Common myeloid progenitor, CD34-positive (primary cell): Measurements from ENCODE around the gene BCL2L14.
"Not testable (repeated sequence)": the region's sequence is repeated elsewhere in the genome, so short reads cannot be mapped to it uniquely, and the experiment has no call there.

Experiments used
- CTCF ChIA-PET: fragments of 350-600 bp; sonication (Branson Sonifier 250); formaldehyde crosslinking; loops from one replicate; lab custom pipeline; 2021; ENCODE audit warnings: antibody characterized with exemption; lab: Charles Lee
- POLR2A ChIA-PET: fragments of 350-600 bp; sonication (Branson Sonifier 250); formaldehyde crosslinking; loops from one replicate; lab custom pipeline; 2021; ENCODE audit warnings: antibody characterized with exemption; lab: Charles Lee
- DNase-seq, 3 donors: peaks; one replicate each; pipeline versions ENCODE4 v3.0.0 to v3.0.0-alpha.2; 2013
- H3K27ac ChIP-seq, 2 experiments: 1 replicate in 1 of 2; 2 replicates in 1 of 2; pipeline ENCODE4 v1.7.0; 2013; ENCODE audit warnings: inconsistent platforms in 2 of 2, low read length in 2 of 2, mild to moderate bottlenecking in 2 of 2, low read depth in 1 of 2, moderate library complexity in 1 of 2; ENCODE audit not compliant: severe bottlenecking in 2 of 2, insufficient read depth in 1 of 2, poor library complexity in 1 of 2
- H3K27me3 ChIP-seq, 5 experiments: replicated peaks in 2 of 5; 1 replicate in 3 of 5; 2 replicates in 2 of 5; pipeline versions ENCODE4 v1.6.1 to v1.7.0; 2013; ENCODE audit warnings: low read length in 4 of 5, mild to moderate bottlenecking in 2 of 5, moderate library complexity in 2 of 5, inconsistent platforms in 1 of 5; ENCODE audit not compliant: insufficient read depth in 5 of 5, control insufficient read depth in 4 of 5
- H3K36me3 ChIP-seq, 4 experiments: 1 replicate in 2 of 4; 2 replicates in 2 of 4; pipeline versions ENCODE4 v1.6.1 to v1.7.0; 2013; ENCODE audit warnings: low read length in 3 of 4, control low read depth in 1 of 4, mild to moderate bottlenecking in 1 of 4; ENCODE audit not compliant: control insufficient read depth in 4 of 4, insufficient read depth in 4 of 4
- H3K4me1 ChIP-seq, 4 experiments: 1 replicate in 3 of 4; 2 replicates in 1 of 4; pipeline versions ENCODE4 v1.6.1 to v1.7.1; 2013; ENCODE audit warnings: low read length in 3 of 4, mild to moderate bottlenecking in 3 of 4, control low read depth in 1 of 4, inconsistent platforms in 1 of 4, moderate library complexity in 1 of 4; ENCODE audit not compliant: control insufficient read depth in 4 of 4, insufficient read depth in 4 of 4; ENCODE audit errors: control extremely low read depth in 1 of 4
- H3K4me3 ChIP-seq, 7 experiments: 1 replicate in 4 of 7; 2 replicates in 3 of 7; pipeline versions ENCODE4 v1.5.1 to v1.7.0; 2013; ENCODE audit warnings: mild to moderate bottlenecking in 7 of 7, low read length in 6 of 7, moderate library complexity in 6 of 7, inconsistent platforms in 2 of 7, low read depth in 2 of 7, control low read depth in 1 of 7; ENCODE audit not compliant: insufficient read depth in 4 of 7, control insufficient read depth in 1 of 7; ENCODE audit errors: extremely low read depth in 1 of 7
- H3K9me3 ChIP-seq, 5 experiments: 1 replicate in 4 of 5; 2 replicates in 1 of 5; pipeline versions ENCODE4 v1.6.1 to v1.7.1; 2013; ENCODE audit warnings: low read length in 4 of 5, mild to moderate bottlenecking in 2 of 5, inconsistent platforms in 1 of 5, low read depth in 1 of 5, moderate library complexity in 1 of 5; ENCODE audit not compliant: control insufficient read depth in 4 of 5, insufficient read depth in 2 of 5; ENCODE audit errors: control extremely low read depth in 1 of 5
- WGBS: methylation state at CpG from one replicate; pipeline ENCODE4 v1.1.5; 2013; ENCODE audit not compliant: insufficient coverage; 5-methylcytosine and 5-hydroxymethylcytosine counted together

Gene BCL2L14

GRCh38 chr12:12098691-12099015, 27.9 kb downstream of the BCL2L14 start:
- no peak overlapping the region for H3K4me3 ChIP-seq
- ChIA-PET POLR2A (interaction anchor here (0.6 kb wide), 1 partner anchor 31 kb away, joined by 3 read pairs; no protein-coding TSS in a partner anchor), CTCF (no interaction called here)
- no peak overlapping the region for H3K27ac ChIP-seq
- no peaks in the 10 kb centered on the region for H3K27me3 ChIP-seq
- WGBS = 100% methylated on average over 1 of the region's 3 CpGs
- no peaks in the 10 kb centered on the region for H3K36me3 ChIP-seq
- H3K4me1 ChIP-seq = peaks cover 0 to 15% (median 8%) of the 10 kb centered on the region in 4 experiments
- DNase-seq = no peak
- peaks cover 0 to 3% (median 0%) of the 10 kb centered on the region in 5 experiments for H3K9me3 ChIP-seq

- peaks cover 0 to 7% (median 2%) of the 10 kb centered on the region in 5 experiments for H3K9me3 ChIP-seq
- H3K4me3 ChIP-seq = no peak overlapping the region
- H3K4me1 ChIP-seq = peaks cover 0 to 15% (median 8%) of the 10 kb centered on the region in 4 experiments
- H3K27me3 ChIP-seq = no peaks in the 10 kb centered on the region
- ChIA-PET POLR2A (no interaction called here), CTCF (no interaction called here)
- no peaks in the 10 kb centered on the region for H3K36me3 ChIP-seq
- no peak overlapping the region for H3K27ac ChIP-seq
- 42% methylated on average over 4 of the region's 6 CpGs for WGBS
- peak in 2 of 3 donors; percentile 26 to 38 for DNase-seq
Observed at GRCh38 chr12:12099102-12099501, 28.4 kb downstream of the BCL2L14 start.

GRCh38 chr12:12107678-12108077, 36.9 kb downstream of the BCL2L14 start:
- Histone ChIP-seq H3K36me3 (peaks cover 0 to 3% (median under 1%) of the 10 kb centered on the region in 4 experiments), H3K27me3 (no peaks in the 10 kb centered on the region), H3K9me3 (peaks cover 0 to 32% (median 17%) of the 10 kb centered on the region in 5 experiments), H3K27ac (no peak overlapping the region), H3K4me1 (no peaks in the 10 kb centered on the region), H3K4me3 (no peak overlapping the region)
- WGBS = 94% methylated on average over 6 of the region's 6 CpGs
- CTCF ChIA-PET = no interaction called here
- POLR2A ChIA-PET = no interaction called here
- no peak for DNase-seq

GRCh38 chr12:12108441-12109058, 37.8 kb downstream of the BCL2L14 start:
- H3K4me1 ChIP-seq = no peaks in the 10 kb centered on the region
- POLR2A ChIA-PET = no interaction called here
- peak in 2 of 3 donors; percentile 7 to 29 for DNase-seq
- no peaks in the 10 kb centered on the region for H3K27me3 ChIP-seq
- H3K27ac ChIP-seq = no peak overlapping the region
- no CpG with 5 or more reads among the region's 1 CpG for WGBS
- CTCF ChIA-PET = no interaction called here
- H3K4me3 ChIP-seq = no peak overlapping the region
- H3K36me3 ChIP-seq = peaks cover 0 to 3% (median under 1%) of the 10 kb centered on the region in 4 experiments
- peaks cover 0 to 30% (median 17%) of the 10 kb centered on the region in 5 experiments for H3K9me3 ChIP-seq

- H3K27ac ChIP-seq, H3K36me3 ChIP-seq, POLR2A ChIA-PET, CTCF ChIA-PET, H3K4me1 ChIP-seq, H3K27me3 ChIP-seq: not testable (repeated sequence)
- Histone ChIP-seq H3K4me3 (peak overlapping the region in 1 of 7 experiments; percentile 23), H3K9me3 (peaks cover 0 to 23% (median 13%) of the 10 kb centered on the region in 5 experiments)
- 93% methylated on average over 19 of the region's 37 CpGs for WGBS
- DNase-seq = peak in 1 of 3 donors; percentile 18
Observed at GRCh38 chr12:12110923-12111555, 40.3 kb downstream of the BCL2L14 start.

GRCh38 chr12:12115514-12115913, 44.8 kb downstream of the BCL2L14 start:
- Histone ChIP-seq H3K27me3 (no peaks in the 10 kb centered on the region), H3K27ac (no peak overlapping the region), H3K36me3 (peaks cover 0 to 5% (median 0%) of the 10 kb centered on the region in 4 experiments), H3K9me3 (no peaks in the 10 kb centered on the region), H3K4me1 (no peaks in the 10 kb centered on the region), H3K4me3 (no peak overlapping the region)
- POLR2A ChIA-PET = no interaction called here
- CTCF ChIA-PET = interaction anchor here (1.1 to 1.4 kb wide), 2 partner anchors 12 to 86 kb away, joined by 3 to 4 read pairs; no protein-coding TSS in a partner anchor
- 94% methylated on average over 4 of the region's 4 CpGs for WGBS
- DNase-seq = no peak

- ChIA-PET POLR2A (no interaction called here), CTCF (no interaction called here)
- Histone ChIP-seq H3K36me3 (peaks cover 0 to 7% (median 4%) of the 10 kb centered on the region in 4 experiments), H3K4me1 (no peaks in the 10 kb centered on the region), H3K9me3 (no peaks in the 10 kb centered on the region), H3K27ac (no peak overlapping the region), H3K4me3 (no peak overlapping the region), H3K27me3 (no peaks in the 10 kb centered on the region)
- no CpG with 5 or more reads among the region's 2 CpGs for WGBS
- no peak for DNase-seq
Observed at GRCh38 chr12:12116677-12117076, 45.9 kb downstream of the BCL2L14 start.
